Motor neuron (in vitro differentiated cells): Measurements from ENCODE around the gene NETO1. TPM values are rescaled to one million over a fixed set of nuclear protein-coding genes. Genes with fewer than 3 reads are reported as not detected.

Experiments used
- ATAC-seq, 8 experiments: fragments of 200-7000 bp; cut with Tn5 transposase; replicated peaks in 6 of 8; 2 replicates each; pipeline ENCODE4 v1.8.0; 2021; ENCODE audit warnings: mild to moderate bottlenecking in 8 of 8, moderate library complexity in 8 of 8
- H3K27ac ChIP-seq, 2 donors: fragments of 250-450 bp; sonication (Bioruptor Pico); 2 replicates each; pipeline ENCODE4 v1.9.0; 2021; ENCODE audit warnings: antibody characterized with exemption in 2 of 2, mild to moderate bottlenecking in 2 of 2, moderate library complexity in 1 of 2
- H3K4me1 ChIP-seq, 2 donors: fragments of 250-450 bp; sonication (Bioruptor Pico); replicated peaks in 1 of 2; 2 replicates each; pipeline ENCODE4 v1.6.1; 2021; ENCODE audit warnings: antibody characterized with exemption in 2 of 2, mild to moderate bottlenecking in 2 of 2, moderate library complexity in 1 of 2
- H3K4me3 ChIP-seq, 5 donors: fragments of 250-450 bp; sonication (Bioruptor Pico); 2 replicates each; pipeline ENCODE4 v1.9.0; 2021; ENCODE audit warnings: antibody characterized with exemption in 5 of 5, mild to moderate bottlenecking in 5 of 5, moderate library complexity in 4 of 5
- WGBS, 10 experiments: fragments of 450-650 bp; shearing (Covaris generic); methylation state at CpG; one replicate each; pipeline ENCODE4 v1.0.0; 2022; 5-methylcytosine and 5-hydroxymethylcytosine counted together
- in situ Hi-C, 9 experiments: fragments of 400-800 bp; cut with MboI; loops; one replicate each; pipeline ENCODE4 v1.15.0; 2021; ENCODE audit warnings: low sequenced_read_pairs in 9 of 9, low pct_unique_long_range_greater_than_20kb in 2 of 9; ENCODE audit not compliant: unreplicated experiment in 9 of 9
- total RNA-seq, 8 experiments: library from RNA; unstranded; fragments of 300-600 nt; gene quantifications; 2 replicates each; pipeline versions ENCODE4 v1.2.3 to v1.2.4, GENCODE V29; 2022

NETO1 gene
- total RNA-seq, 8 experiments from 2014 or later: 0.35 to 30.0 (median 16.2) TPM; not detected in 2

GRCh38 chr18:72868585-72869225 lies 918 bp upstream of the NETO1 start:
- 0% methylated on average over 2 to 9 of the region's 62 CpGs; no CpG with 5 or more reads in 7 of the 10 experiments for WGBS, 10 experiments
- peak overlapping the region; percentile 3 to 83 for H3K27ac ChIP-seq
- in situ Hi-C loops: no loop called here
- peak overlapping the region; percentile 77 to 100 (median 99) for H3K4me3 ChIP-seq
- H3K4me1 ChIP-seq: peaks cover 3 to 12% of the 10 kb centered on the region in 2 donors
- ATAC-seq: peak in 6 of 8 experiments; percentile 15 to 43 (median 23)

GRCh38 chr18:72866901-72867745 lies 664 bp downstream of the NETO1 start:
- peak overlapping the region; percentile 79 to 83 for H3K27ac ChIP-seq
- peak in 6 of 8 experiments; percentile 51 to 67 (median 62) for ATAC-seq
- peaks cover 3 to 12% of the 10 kb centered on the region in 2 donors for H3K4me1 ChIP-seq
- 2 to 13% (median 12%) methylated on average over 3 to 15 of the region's 102 CpGs; no CpG with 5 or more reads in 6 of the 10 experiments for WGBS, 10 experiments
- in situ Hi-C loops: no loop called here
- H3K4me3 ChIP-seq: peak overlapping the region; percentile 77 to 100 (median 99)

- Histone ChIP-seq H3K4me3 (peak overlapping the region; percentile 77 to 100 (median 99)), H3K27ac (no peak overlapping the region), H3K4me1 (peaks cover 3 to 12% of the 10 kb centered on the region in 2 donors)
- peak in 5 of 8 experiments; percentile 6 to 31 (median 16) for ATAC-seq
- WGBS, 10 experiments: 0 to 60% (median 5%) methylated on average over 2 to 13 of the region's 18 CpGs; no CpG with 5 or more reads in 1 of the 10 experiments
- in situ Hi-C loops: no loop called here
Measured at GRCh38 chr18:72866442-72866900, 1.3 kb downstream of the NETO1 start.

- H3K4me3 ChIP-seq: no peak overlapping the region
- in situ Hi-C loops: no loop called here
- 40 to 100% (median 94%) methylated on average over 3 to 9 of the region's 9 CpGs; no CpG with 5 or more reads in 6 of the 10 experiments for WGBS, 10 experiments
- H3K4me1 ChIP-seq: peaks cover 0 to 6% of the 10 kb centered on the region in 2 donors
- no peak overlapping the region for H3K27ac ChIP-seq
- ATAC-seq: no peak
Measured at GRCh38 chr18:72863754-72864153, 4.0 kb downstream of the NETO1 start.

GRCh38 chr18:72859088-72859487 lies 8.7 kb downstream of the NETO1 start:
- in situ Hi-C loops: no loop called here
- Histone ChIP-seq H3K27ac (no peak overlapping the region), H3K4me1 (peaks cover 0 to 4% of the 10 kb centered on the region in 2 donors), H3K4me3 (no peak overlapping the region)
- 43 to 100% (median 96%) methylated on average over 3 to 4 of the region's 4 CpGs; no CpG with 5 or more reads in 1 of the 10 experiments for WGBS, 10 experiments
- no peak for ATAC-seq

- H3K4me3 ChIP-seq: no peak overlapping the region
- H3K4me1 ChIP-seq: peaks cover 3 to 5% of the 10 kb centered on the region in 2 donors
- no peak overlapping the region for H3K27ac ChIP-seq
- in situ Hi-C loops: no loop called here
- WGBS, 10 experiments: 0 to 100% (median 90%) methylated on average over 1 to 3 of the region's 3 CpGs; no CpG with 5 or more reads in 2 of the 10 experiments
- no peak for ATAC-seq
Measured at GRCh38 chr18:72849671-72850070, 18.1 kb downstream of the NETO1 start.

GRCh38 chr18:72848503-72849237 lies 19.1 kb downstream of the NETO1 start:
- Histone ChIP-seq H3K4me3 (no peak overlapping the region), H3K4me1 (peaks cover 3 to 5% of the 10 kb centered on the region in 2 donors), H3K27ac (no peak overlapping the region)
- 0 to 100% (median 7%) methylated on average over 1 of the region's 1 CpG; no CpG with 5 or more reads in 2 of the 10 experiments for WGBS, 10 experiments
- ATAC-seq: no peak
- in situ Hi-C loops: no loop called here

GRCh38 chr18:72847771-72848170 lies 20.0 kb downstream of the NETO1 start:
- 0 to 100% (median 56%) methylated on average over 1 of the region's 1 CpG; no CpG with 5 or more reads in 4 of the 10 experiments for WGBS, 10 experiments
- in situ Hi-C loops: no loop called here
- H3K27ac ChIP-seq: no peak overlapping the region
- peaks cover 3 to 5% of the 10 kb centered on the region in 2 donors for H3K4me1 ChIP-seq
- H3K4me3 ChIP-seq: no peak overlapping the region
- ATAC-seq: no peak

- H3K27ac ChIP-seq: no peak overlapping the region
- 0 to 75% (median 61%) methylated on average over 4 to 7 of the region's 7 CpGs for WGBS, 10 experiments
- peaks cover 3 to 5% of the 10 kb centered on the region in 2 donors for H3K4me1 ChIP-seq
- no peak overlapping the region for H3K4me3 ChIP-seq
- peak in 1 of 8 experiments; percentile 14 for ATAC-seq
- in situ Hi-C loops: no loop called here
Measured at GRCh38 chr18:72846736-72847533, 20.9 kb downstream of the NETO1 start.

GRCh38 chr18:72843743-72844142 lies 24.0 kb downstream of the NETO1 start:
- no peak for ATAC-seq
- in situ Hi-C loops: no loop called here
- Histone ChIP-seq H3K27ac (no peak overlapping the region), H3K4me1 (peaks cover 3 to 5% of the 10 kb centered on the region in 2 donors), H3K4me3 (no peak overlapping the region)
- 24 to 91% (median 78%) methylated on average over 3 to 8 of the region's 8 CpGs for WGBS, 10 experiments

- Histone ChIP-seq H3K4me1 (no peaks in the 10 kb centered on the region), H3K4me3 (no peak overlapping the region), H3K27ac (no peak overlapping the region)
- WGBS, 10 experiments: 0 to 100% (median 85%) methylated on average over 1 to 4 of the region's 4 CpGs; no CpG with 5 or more reads in 2 of the 10 experiments
- in situ Hi-C loops: no loop called here
- no peak for ATAC-seq
Measured at GRCh38 chr18:72840109-72840508, 27.7 kb downstream of the NETO1 start.

GRCh38 chr18:72834731-72835130 lies 33.1 kb downstream of the NETO1 start:
- in situ Hi-C loops: no loop called here
- H3K4me3 ChIP-seq: no peak overlapping the region
- H3K27ac ChIP-seq: no peak overlapping the region
- whole genome bisulfite sequencing, 10 experiments: 5 to 100% (median 57%) methylated on average over 2 to 3 of the region's 3 CpGs; no CpG with 5 or more reads in 2 of the 10 experiments
- ATAC-seq: no peak
- H3K4me1 ChIP-seq: no peaks in the 10 kb centered on the region
